ENCODE results near the gene FAT1.
"Not testable (repeated sequence)": the region's sequence is repeated elsewhere in the genome, so short reads cannot be mapped to it uniquely, and the experiment has no call there.

FAT1 gene, protein sequence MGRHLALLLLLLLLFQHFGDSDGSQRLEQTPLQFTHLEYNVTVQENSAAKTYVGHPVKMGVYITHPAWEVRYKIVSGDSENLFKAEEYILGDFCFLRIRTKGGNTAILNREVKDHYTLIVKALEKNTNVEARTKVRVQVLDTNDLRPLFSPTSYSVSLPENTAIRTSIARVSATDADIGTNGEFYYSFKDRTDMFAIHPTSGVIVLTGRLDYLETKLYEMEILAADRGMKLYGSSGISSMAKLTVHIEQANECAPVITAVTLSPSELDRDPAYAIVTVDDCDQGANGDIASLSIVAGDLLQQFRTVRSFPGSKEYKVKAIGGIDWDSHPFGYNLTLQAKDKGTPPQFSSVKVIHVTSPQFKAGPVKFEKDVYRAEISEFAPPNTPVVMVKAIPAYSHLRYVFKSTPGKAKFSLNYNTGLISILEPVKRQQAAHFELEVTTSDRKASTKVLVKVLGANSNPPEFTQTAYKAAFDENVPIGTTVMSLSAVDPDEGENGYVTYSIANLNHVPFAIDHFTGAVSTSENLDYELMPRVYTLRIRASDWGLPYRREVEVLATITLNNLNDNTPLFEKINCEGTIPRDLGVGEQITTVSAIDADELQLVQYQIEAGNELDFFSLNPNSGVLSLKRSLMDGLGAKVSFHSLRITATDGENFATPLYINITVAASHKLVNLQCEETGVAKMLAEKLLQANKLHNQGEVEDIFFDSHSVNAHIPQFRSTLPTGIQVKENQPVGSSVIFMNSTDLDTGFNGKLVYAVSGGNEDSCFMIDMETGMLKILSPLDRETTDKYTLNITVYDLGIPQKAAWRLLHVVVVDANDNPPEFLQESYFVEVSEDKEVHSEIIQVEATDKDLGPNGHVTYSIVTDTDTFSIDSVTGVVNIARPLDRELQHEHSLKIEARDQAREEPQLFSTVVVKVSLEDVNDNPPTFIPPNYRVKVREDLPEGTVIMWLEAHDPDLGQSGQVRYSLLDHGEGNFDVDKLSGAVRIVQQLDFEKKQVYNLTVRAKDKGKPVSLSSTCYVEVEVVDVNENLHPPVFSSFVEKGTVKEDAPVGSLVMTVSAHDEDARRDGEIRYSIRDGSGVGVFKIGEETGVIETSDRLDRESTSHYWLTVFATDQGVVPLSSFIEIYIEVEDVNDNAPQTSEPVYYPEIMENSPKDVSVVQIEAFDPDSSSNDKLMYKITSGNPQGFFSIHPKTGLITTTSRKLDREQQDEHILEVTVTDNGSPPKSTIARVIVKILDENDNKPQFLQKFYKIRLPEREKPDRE (N-terminal part only)

DNA sequence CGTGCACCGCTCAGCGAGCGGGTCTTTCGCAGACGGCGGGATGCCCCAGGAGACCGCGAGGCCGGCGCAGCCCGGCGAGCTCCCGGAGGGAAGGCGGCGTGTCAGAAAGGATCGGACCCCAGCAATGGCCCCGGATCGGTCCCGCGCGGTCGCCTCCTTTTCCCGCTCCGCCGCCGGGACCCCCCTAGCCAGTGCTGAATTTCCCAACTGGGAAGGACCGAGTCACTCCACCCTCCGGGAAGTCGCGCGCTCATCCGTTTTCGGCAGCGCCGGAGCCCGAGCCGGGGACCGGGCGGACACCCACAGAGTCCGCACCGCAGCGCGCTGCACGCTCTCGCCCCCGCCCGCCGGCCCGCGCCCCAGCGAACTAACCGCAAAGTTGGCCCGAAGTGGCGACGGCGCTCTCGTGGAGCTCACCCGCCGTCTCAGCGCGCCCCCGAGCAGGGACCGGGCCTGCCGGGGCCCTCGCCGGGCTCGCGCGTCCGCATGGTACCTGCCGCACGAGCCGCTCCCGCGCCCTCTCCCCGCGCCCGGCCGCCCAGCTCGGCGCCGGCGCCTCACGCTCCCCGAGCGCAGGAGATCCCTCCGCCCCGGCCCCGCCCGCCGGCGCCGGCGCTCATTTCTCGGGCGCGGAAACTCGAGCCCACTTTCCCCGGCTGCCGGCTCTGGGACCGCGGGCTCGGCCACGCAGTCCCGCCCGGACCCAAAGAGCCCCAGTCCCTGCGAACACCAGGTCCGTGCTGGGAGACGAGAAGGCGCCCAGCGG is at the start of gene FAT1:
TSS of gene FAT1 (minus strand) at position 565 of the 766 bp plus-strand sequence. CDS start 14,029 bp downstream, outside the sequence.
- DNase-seq: peak; percentile 58

DNA sequence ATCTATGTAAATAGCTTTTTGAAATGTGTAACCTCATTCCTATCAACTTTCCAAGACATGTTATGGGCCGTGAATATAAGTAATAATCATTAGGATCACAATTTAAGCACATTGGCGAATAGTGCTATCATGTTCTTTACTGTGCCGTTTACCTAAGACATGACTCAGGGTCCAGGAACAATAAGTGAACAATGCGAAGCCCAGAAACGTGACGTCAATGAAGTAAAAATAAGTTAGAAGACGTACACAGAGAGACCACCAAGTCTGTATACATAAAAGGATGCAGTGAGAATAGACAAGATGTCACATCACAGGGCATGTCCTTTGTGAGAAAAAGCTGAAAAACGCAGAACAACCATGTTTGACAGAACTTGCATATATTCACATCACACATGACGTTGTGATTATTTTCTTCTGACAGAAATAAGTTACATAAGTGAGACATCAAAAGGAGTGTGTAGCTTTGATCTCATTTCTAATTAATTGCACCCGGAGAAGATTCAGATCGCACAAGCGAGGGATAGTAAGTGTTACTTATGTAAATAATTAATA is 49.4 kb upstream of the FAT1 start:
- DNase-seq: no peak

DNA sequence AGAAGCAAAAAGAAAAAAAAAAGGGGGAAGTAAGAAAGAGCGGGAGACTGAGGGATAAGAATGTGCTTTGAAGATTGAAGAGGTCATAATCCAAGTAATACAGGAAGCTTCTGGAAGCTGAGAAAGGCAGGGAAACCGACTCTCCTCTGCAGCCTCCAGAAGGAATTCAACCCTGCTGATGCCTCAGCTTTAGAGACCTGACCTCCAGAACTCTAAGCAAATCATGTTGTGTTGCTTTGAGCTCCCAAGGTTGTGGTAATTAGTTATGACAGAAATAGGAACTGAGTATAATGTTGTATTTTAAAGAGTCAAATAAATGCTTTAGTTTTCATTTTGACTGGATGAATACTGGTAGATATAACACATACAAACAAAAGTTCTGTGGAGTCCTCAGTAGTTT is 48.0 kb upstream of the FAT1 start:
- no peak for DNase-seq

DNA sequence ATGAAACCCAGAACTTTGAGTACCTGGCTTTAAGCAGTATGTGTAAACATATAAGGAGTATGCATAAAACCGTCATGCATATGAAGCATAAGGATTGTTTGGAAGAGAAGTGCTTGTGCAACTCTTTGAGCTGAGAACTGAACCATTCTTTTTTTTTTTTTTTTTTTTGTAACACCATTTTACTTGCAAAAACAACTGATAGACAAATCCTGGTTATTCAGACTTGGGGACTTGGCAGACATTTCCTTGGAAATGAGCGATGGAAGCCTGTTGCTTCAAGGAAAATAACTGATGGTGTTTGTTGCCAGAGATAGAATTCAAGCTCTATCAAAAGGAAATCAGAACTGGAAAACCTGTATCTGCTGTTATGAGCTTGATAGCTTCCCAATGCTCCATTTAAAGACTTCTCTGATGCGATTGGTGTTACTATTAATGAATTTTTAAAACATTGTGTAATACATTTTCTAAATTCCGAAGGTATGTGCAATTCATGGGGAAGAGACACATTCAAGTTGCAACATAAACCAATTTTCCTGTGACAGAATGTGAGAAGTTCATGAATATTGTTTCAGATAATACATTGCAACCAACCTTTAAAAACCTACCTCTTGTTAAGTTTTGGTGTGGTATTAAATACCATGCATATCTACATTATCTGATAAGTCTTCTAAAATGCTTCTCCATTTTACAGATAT is 47.0 kb upstream of the FAT1 start:
- no peak for DNase-seq

DNA sequence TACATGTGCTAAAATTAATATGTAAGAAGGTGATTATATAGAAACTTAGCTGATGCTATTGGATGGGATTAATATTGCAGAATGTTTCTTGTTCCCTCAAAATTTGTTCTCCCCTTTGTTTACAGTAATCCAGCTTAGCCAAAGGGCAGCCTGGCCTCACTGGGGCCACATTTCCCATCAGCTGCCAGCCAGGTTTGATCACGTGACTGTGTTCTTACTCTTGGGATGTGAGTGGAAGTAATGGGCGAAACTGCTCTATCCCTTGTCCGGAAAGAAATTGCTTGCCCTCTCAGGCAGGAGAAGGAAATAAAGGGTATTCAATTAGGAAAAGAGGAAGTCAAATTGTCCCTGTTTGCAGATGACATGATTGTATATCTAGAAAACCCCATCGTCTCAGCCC is 44.1 kb upstream of the FAT1 start:
- no peak for DNase-seq

DNA sequence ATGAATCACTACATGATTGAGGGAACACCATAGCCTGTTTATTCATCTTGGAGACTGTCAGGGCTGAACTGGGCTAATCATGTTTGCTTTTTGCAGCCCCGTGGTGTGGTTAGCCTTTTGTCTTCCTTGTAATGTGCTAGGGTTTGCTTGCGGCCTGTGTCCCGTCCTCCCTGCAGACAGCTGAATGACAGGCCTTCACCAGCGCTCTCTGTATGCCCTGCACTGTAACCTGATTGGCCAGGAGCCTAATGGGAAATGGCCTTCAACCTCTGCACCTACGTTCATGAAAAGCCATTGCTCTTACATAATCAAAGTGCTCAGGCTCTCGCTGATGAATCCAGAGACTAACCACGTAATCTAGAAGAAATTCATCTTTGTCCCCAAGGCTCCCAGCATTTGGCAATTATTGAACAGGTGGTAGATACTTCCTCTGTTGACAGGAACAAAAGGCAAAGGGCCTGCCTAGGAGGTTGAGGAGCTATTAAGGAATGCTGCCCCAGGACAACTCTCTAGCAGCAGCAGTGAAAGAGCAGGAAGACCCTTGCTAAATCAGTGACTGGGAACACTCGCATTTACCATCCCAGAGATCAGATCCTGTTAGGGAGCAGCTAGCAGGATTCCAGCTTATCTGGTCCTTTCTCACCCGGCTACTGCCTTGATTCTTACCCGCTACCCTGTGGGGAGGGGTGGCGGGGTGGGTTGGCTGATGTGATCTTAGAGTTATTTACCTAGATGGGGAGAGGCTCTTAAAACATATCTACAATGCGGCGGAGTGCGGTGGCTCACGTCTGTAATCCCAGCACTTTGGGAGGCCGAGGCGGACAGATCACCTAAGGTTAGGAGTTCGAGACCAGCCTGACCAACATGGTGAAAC is 42.3 kb upstream of the FAT1 start:
- DNase-seq: no peak

DNA sequence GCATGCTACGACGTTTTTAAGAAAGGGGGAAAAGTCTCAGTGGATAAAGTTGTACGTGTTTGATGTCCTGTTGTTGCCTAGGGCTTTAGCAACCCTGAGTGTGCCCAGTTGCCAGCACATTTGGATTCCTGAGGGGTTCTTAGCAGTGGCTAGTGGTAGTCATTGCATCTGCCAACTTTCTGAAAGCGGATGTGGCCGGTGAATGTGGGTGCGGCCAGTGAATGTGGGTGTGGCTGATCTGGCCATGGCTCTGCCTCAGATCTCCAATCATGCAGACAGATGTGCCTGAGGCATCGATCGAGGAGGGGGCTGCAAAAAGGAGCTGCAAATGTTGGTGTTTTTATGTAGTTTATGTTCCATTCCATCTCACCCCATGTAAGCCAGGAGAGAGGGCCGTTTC is 41.5 kb upstream of the FAT1 start:
- no peak for DNase-seq

DNA sequence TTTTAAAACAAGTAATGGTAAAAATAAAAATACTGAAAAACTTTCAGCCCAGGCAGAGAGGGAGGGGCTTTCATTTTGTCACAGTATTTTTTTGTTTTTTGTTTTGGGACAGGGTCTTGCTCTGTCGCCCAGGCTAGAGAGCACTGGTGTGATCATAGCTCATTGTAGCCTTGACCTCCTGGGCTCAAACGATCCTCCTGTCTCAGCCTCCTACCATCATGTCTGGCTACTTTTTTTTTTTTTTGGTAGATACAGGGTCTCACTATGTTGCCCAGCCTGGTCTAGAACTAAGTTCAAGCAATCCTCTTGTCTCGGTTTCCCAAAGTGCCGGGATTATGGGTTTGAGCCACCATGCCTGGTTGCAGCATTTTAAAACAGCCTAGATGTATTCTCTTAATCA is 40.8 kb upstream of the FAT1 start:
- no peak for DNase-seq

DNA sequence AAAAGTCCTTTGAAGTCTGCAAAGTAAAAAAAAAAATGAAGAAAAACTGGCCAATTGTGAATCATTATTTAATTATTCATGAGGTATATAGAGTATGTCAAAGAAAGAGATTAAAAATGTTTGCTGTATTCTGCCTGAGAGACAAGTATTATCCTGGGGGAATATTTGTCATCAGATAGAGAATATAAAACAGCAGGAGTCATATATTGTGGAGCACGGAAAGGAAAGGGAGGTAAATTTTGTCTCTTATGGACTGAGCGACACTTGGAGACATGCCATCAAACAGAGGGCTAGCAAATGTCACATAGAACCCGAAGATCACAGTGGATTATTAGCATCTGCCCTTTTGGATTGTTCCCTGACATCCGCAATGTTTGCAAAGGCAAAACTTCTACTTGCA is 39.2 kb upstream of the FAT1 start:
- DNase-seq: no peak

DNA sequence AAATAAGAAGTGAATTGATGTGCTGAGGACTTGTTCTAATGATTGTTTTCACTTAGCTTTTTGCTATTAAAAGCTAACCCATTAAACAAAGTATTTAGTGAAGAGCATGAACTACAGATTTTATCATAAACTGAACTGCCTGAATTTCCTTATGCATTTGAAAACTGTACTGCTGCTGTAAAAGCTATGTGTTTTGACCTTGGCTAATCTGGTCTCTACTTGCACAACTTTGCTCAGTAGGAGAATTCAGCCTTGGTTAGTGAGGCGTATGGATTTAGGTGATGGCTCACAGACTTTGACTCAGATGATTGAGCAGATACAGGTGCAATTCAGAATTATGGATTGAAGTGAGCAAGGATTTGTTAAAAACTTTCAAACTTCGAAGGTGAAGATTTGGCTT is 38.7 kb upstream of the FAT1 start:
- DNase-seq: no peak

DNA sequence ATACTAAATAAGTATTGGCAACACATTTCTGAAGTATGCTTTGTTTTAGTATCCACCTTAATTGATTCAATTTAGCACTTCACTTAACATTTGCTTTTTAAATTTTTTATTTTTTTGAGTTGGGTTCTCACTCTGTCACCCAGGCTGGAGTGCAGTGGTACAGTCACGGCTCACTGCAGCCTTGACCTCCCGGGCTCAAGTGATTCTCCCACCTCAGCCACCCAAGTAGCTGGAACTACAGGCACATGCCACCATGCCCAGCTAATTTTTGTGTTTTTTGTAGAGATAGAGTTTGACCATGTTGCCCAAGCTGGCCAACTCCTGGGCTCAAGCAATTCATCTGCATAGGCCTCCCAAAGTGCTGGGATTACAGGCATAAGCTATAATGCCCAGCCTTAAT is 38.3 kb upstream of the FAT1 start:
- not testable (repeated sequence) for DNase-seq

DNA sequence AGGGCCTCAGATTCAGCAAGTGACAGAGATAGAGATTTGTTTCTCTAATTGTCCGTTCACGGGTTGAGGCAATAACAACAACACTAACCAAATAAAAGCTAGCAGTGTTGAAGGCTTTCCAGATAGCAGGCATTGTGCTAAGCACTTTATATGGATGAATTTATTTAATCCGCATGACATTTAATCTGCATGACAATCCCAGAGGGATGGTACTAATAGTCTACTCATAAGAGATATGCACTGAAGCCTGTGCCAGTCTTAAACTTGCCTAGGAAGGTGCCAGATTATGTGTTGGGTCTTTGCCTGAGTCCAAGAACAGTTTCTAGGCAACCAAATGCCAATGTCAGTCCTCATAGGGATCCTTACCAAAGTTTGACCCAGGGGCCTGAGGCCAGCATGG is 37.7 kb upstream of the FAT1 start:
- DNase-seq: no peak

DNA sequence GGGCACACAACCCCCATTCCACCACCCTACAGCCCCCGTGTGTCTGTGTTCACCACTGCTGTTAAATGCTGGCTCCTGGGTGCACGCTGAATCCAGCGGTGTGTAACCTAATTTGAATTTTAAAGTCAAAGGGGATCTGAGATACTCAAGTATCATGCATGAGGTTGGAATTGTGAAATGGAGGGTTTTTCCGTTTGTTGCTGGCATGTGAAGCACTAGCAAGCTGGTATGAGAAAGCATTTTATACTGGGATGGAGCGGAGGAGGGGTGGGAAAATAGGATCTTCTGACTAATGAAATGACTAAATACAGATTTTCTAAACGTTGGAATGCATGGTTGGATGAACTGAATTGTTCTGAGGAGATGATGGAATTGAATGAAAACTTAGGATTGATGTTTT is 36.9 kb upstream of the FAT1 start:
- DNase-seq: no peak

DNA sequence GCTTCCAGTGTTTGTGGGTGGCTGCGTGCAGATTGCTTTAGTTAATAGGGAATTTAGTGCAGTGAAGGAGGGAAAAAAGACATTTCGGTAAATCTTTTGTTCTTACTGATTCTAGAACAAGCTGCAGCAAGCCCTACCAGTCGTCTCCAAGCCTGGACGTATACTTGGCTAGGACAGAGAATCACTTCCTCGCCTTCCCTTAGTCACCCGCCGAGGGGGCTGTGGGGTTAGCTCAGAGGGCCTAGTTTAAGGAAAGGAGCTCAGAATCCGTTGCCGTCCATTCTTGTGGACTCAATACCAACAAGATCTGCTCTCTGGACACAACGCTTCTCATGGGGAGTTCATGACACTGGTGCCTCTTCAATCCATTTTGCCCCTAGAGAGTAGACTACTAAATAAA is 36.3 kb upstream of the FAT1 start:
- DNase-seq: no peak

DNA sequence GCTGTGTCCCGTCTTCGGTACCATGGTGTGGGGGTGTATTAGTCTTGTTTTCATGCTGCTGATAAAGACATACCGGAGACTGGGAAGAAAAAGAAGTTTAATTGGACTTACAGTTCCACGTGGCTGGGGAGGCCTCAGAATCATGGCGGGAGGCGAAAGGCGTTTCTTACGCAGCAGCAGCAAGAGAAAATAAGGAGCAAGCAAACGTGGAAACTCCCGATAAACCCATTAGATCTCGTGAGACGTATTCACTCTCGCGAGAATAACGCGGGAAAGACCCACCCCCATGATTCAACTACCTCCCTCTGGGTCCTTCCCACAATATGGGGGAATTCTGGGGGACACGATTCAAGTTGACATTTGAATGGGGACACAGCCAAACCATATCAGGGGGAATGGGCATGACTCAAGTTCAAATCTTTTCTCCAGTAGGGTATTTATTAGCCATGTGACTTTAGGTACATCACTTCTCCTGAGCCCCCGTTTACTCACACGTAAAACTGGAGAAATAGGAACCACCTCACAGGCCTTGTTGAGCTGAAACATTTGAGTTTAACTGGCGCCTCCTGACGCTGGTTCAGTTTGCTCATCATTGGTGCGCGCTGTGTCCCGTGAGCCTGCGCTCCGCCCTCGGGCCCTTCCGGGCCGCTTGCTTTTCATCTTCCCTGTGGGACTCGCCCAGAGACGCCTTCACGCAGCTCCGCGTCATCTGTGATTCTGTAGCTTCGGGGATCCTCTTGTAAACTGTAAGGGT is 35.5 kb upstream of the FAT1 start:
- no peak for DNase-seq

DNA sequence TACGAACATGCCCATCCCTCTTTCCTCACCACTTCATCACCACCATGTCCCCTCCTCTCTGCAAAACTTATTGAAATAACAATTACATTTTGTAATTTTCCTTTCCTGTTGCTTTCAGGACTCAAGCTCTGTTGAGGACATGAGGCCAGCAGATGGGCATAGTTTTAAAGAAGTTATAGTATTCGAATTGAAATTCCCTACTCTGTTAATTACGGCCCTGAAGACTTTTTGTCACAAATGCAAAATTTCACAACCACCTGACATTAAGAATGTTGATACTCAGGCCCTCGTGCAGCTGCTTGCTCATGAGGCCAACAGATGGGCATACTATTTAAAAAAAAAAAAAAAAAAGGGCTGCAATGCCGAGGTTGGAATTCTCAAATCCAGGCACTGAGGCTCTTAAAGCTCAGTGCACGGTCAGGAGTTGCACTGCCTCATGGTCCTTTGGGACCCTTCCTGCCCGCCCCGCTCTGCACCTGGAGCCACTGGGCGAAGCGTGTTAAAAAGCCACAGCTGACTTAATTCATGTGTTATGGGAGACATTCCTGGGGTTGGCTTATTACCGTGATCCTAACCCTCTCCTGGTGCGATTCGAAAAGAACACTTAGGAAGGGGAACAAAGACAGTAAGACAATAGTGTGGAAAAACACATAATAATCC is 34.2 kb upstream of the FAT1 start:
- DNase-seq: no peak

DNA sequence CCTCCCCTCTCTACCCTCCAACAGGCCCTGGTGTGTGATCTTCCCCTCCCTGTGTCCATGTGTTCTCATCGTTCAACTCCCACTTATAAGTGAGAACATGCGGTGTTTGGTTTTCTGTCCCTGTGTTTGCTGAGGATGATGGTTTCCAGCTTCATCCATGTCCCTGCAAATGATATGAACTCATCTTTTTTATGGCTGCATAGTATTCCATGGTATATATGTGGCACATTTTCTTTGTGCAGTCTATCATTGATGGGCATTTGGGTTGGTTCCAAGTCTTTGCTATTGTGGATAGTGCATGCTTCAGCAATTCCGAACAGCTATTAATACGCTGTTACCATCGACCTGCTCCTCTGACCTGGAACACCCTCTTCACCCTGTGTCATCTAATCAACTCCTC is 32.9 kb upstream of the FAT1 start:
- not testable (repeated sequence) for DNase-seq

DNA sequence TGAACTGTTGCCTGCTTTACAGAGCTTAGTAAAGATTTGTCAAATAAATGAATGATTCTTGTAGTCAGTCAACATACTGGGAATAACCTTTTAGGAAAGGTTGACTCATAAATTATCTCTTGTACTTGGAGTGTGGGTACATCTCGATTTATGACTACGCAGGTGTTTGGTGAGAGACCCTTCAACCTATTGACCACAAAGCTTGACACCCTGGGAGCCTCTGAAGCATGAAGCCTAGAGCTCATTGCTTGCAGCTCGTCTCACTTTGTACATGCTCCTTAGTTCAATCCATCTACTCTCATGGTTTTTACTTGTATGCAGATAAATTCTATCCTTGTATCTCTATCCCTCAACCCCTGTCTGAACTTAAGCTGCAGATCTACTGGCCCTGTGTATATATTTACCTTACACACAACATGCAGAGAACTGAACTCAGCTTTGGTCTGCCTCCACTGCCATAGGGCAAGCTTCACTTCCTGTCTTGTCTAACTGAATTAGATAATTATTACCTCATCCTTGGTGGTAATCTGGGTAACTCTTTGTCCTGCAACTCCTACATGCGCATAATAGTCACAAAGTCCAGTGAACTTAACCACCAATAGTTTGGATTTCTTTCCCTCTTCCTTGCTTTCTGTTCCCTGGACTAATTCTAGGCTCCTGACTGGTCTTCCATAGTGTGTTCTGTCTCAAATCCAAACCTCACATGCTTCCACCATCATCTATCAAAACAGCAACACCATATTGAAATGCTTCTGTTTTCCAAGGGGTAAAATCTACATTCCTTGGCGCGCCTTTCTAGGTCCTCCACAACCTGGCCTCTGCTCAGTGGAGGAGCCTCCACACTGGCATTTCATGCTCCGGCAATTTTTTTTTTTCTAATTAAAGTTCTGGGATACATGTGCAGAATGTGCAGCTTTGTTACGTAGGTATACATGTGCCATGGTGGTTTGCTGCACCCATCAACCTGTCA is 32.2 kb upstream of the FAT1 start:
- no peak for DNase-seq
